Stimulated activated memory B cell treated with anti-CD40 and anti-IgM and Interleukin-4, amounts not matched to agents 10 μg/mL and 1 μg/mL and 100 μg/mL, for 72 hours (primary cell): ENCODE results near the gene SLC24A5.
A peak's percentile ranks its signal among the peaks of the same experiment; 100 is the strongest.

Source experiments
- ATAC-seq: fragments of 150-1000 bp; cut with Tn5 transposase; 2 replicates; pipeline ENCODE4 v1.10.0; 2021
- H3K27ac Mint-ChIP-seq: one replicate; pipeline ENCODE4 v1.8.0; 2022; ENCODE audit warnings: mild to moderate bottlenecking, mixed read lengths
- H3K27me3 Mint-ChIP-seq: one replicate; pipeline ENCODE4 v1.8.0; 2022; ENCODE audit warnings: mixed read lengths
- H3K36me3 Mint-ChIP-seq: one replicate; pipeline ENCODE4 v1.8.0; 2022; ENCODE audit warnings: mixed read lengths
- H3K4me1 Mint-ChIP-seq: one replicate; pipeline ENCODE4 v1.8.0; 2022; ENCODE audit warnings: mixed read lengths
- H3K4me3 Mint-ChIP-seq: one replicate; pipeline ENCODE4 v1.8.0; 2022; ENCODE audit warnings: mild to moderate bottlenecking, moderate library complexity, mixed read lengths
- H3K9me3 Mint-ChIP-seq: one replicate; pipeline ENCODE4 v1.8.0; 2022; ENCODE audit warnings: mixed read lengths

Gene SLC24A5

GRCh38 chr15:48147358-48147757 is 26.6 kb downstream of the SLC24A5 start:
- no peaks in the 10 kb centered on the region for H3K9me3 Mint-ChIP-seq
- peaks cover 41% of the 10 kb centered on the region for H3K36me3 Mint-ChIP-seq
- no peak overlapping the region for H3K4me3 Mint-ChIP-seq
- no peak overlapping the region for H3K27ac Mint-ChIP-seq
- H3K27me3 Mint-ChIP-seq: no peaks in the 10 kb centered on the region
- ATAC-seq: no peak
- H3K4me1 Mint-ChIP-seq: peaks cover 11% of the 10 kb centered on the region

GRCh38 chr15:48149858-48150257 is 29.1 kb downstream of the SLC24A5 start:
- peaks cover 41% of the 10 kb centered on the region for H3K36me3 Mint-ChIP-seq
- no peaks in the 10 kb centered on the region for H3K9me3 Mint-ChIP-seq
- no peak overlapping the region for H3K27ac Mint-ChIP-seq
- H3K4me1 Mint-ChIP-seq: peaks cover 9% of the 10 kb centered on the region
- H3K27me3 Mint-ChIP-seq: no peaks in the 10 kb centered on the region
- H3K4me3 Mint-ChIP-seq: no peak overlapping the region
- ATAC-seq: no peak

GRCh38 chr15:48153526-48153925 is 32.7 kb downstream of the SLC24A5 start:
- Mint-ChIP-seq H3K4me3 (no peak overlapping the region), H3K4me1 (no peaks in the 10 kb centered on the region), H3K27me3 (no peaks in the 10 kb centered on the region), H3K36me3 (peaks cover 43% of the 10 kb centered on the region), H3K9me3 (no peaks in the 10 kb centered on the region), H3K27ac (no peak overlapping the region)
- ATAC-seq: no peak

GRCh38 chr15:48168616-48169015 is 47.8 kb downstream of the SLC24A5 start:
- H3K9me3 Mint-ChIP-seq: peaks cover 5% of the 10 kb centered on the region
- no peak for ATAC-seq
- H3K36me3 Mint-ChIP-seq: peaks cover 46% of the 10 kb centered on the region
- no peak overlapping the region for H3K4me3 Mint-ChIP-seq
- H3K4me1 Mint-ChIP-seq: no peaks in the 10 kb centered on the region
- no peak overlapping the region for H3K27ac Mint-ChIP-seq
- H3K27me3 Mint-ChIP-seq: no peaks in the 10 kb centered on the region

GRCh38 chr15:48170981-48171380 is 50.2 kb downstream of the SLC24A5 start:
- Mint-ChIP-seq H3K4me1 (peaks cover 14% of the 10 kb centered on the region), H3K4me3 (no peak overlapping the region), H3K27me3 (no peaks in the 10 kb centered on the region), H3K9me3 (peaks cover 5% of the 10 kb centered on the region), H3K27ac (no peak overlapping the region), H3K36me3 (peaks cover 49% of the 10 kb centered on the region)
- ATAC-seq: no peak

GRCh38 chr15:48175126-48175525 is 54.3 kb downstream of the SLC24A5 start:
- H3K9me3 Mint-ChIP-seq: peaks cover 5% of the 10 kb centered on the region
- H3K4me1 Mint-ChIP-seq: peaks cover 30% of the 10 kb centered on the region
- no peak overlapping the region for H3K4me3 Mint-ChIP-seq
- H3K27me3 Mint-ChIP-seq: no peaks in the 10 kb centered on the region
- no peak for ATAC-seq
- peaks cover 27% of the 10 kb centered on the region for H3K36me3 Mint-ChIP-seq
- no peak overlapping the region for H3K27ac Mint-ChIP-seq

GRCh38 chr15:48176112-48176511 is 55.3 kb downstream of the SLC24A5 start:
- Mint-ChIP-seq H3K27me3 (no peaks in the 10 kb centered on the region), H3K27ac (no peak overlapping the region), H3K4me3 (no peak overlapping the region), H3K9me3 (peaks cover 5% of the 10 kb centered on the region), H3K36me3 (peaks cover 27% of the 10 kb centered on the region), H3K4me1 (peaks cover 30% of the 10 kb centered on the region)
- ATAC-seq: no peak

GRCh38 chr15:48176957-48177356 is 56.2 kb downstream of the SLC24A5 start:
- H3K9me3 Mint-ChIP-seq: peaks cover 5% of the 10 kb centered on the region
- H3K27me3 Mint-ChIP-seq: peaks cover 5% of the 10 kb centered on the region
- peak overlapping the region; percentile 85 for H3K27ac Mint-ChIP-seq
- H3K4me1 Mint-ChIP-seq: peaks cover 30% of the 10 kb centered on the region
- no peak for ATAC-seq
- H3K36me3 Mint-ChIP-seq: peaks cover 26% of the 10 kb centered on the region
- peak overlapping the region; percentile 82 for H3K4me3 Mint-ChIP-seq

GRCh38 chr15:48177383-48177765 is 56.6 kb downstream of the SLC24A5 start:
- Mint-ChIP-seq H3K27me3 (peaks cover 9% of the 10 kb centered on the region), H3K4me1 (peaks cover 30% of the 10 kb centered on the region), H3K9me3 (peaks cover 3% of the 10 kb centered on the region), H3K4me3 (peak overlapping the region; percentile 82), H3K36me3 (peaks cover 21% of the 10 kb centered on the region), H3K27ac (peak overlapping the region; percentile 85)
- peak; percentile 76 for ATAC-seq

- Mint-ChIP-seq H3K4me1 (peaks cover 30% of the 10 kb centered on the region), H3K27ac (peak within 1 kb of the TSS; percentile 85), H3K9me3 (no peaks in the 10 kb centered on the region), H3K36me3 (peaks cover 15% of the 10 kb centered on the region), H3K27me3 (peaks cover 10% of the 10 kb centered on the region), H3K4me3 (peak within 1 kb of the TSS; percentile 82)
- peak; percentile 88 for ATAC-seq
Observed at GRCh38 chr15:48177766-48178647, 57.2 kb downstream of the SLC24A5 start, which contains the start of gene MYEF2. Gene MYEF2 (minus strand): TSS chr15:48178295. CDS start chr15:48178237, 58 bp downstream.

GRCh38 chr15:48178648-48178931 is 57.8 kb downstream of the SLC24A5 start:
- peaks cover 10% of the 10 kb centered on the region for H3K27me3 Mint-ChIP-seq
- H3K9me3 Mint-ChIP-seq: no peaks in the 10 kb centered on the region
- no peak overlapping the region for H3K27ac Mint-ChIP-seq
- H3K36me3 Mint-ChIP-seq: peaks cover 10% of the 10 kb centered on the region
- H3K4me1 Mint-ChIP-seq: peaks cover 30% of the 10 kb centered on the region
- ATAC-seq: no peak
- H3K4me3 Mint-ChIP-seq: peak overlapping the region; percentile 50

- H3K27me3 Mint-ChIP-seq: peaks cover 19% of the 10 kb centered on the region
- no peak overlapping the region for H3K4me3 Mint-ChIP-seq
- no peaks in the 10 kb centered on the region for H3K9me3 Mint-ChIP-seq
- ATAC-seq: no peak
- no peaks in the 10 kb centered on the region for H3K4me1 Mint-ChIP-seq
- no peak overlapping the region for H3K27ac Mint-ChIP-seq
- H3K36me3 Mint-ChIP-seq: no peaks in the 10 kb centered on the region
Observed at GRCh38 chr15:48182749-48183148, 62.0 kb downstream of the SLC24A5 start.

- Mint-ChIP-seq H3K36me3 (no peaks in the 10 kb centered on the region), H3K9me3 (no peaks in the 10 kb centered on the region), H3K4me3 (no peak overlapping the region), H3K27me3 (peaks cover 22% of the 10 kb centered on the region), H3K4me1 (no peaks in the 10 kb centered on the region), H3K27ac (no peak overlapping the region)
- ATAC-seq: no peak
Observed at GRCh38 chr15:48185529-48185928, 64.7 kb downstream of the SLC24A5 start.

GRCh38 chr15:48186271-48186670 is 65.5 kb downstream of the SLC24A5 start:
- H3K36me3 Mint-ChIP-seq: no peaks in the 10 kb centered on the region
- no peaks in the 10 kb centered on the region for H3K9me3 Mint-ChIP-seq
- no peaks in the 10 kb centered on the region for H3K4me1 Mint-ChIP-seq
- no peak overlapping the region for H3K4me3 Mint-ChIP-seq
- ATAC-seq: no peak
- no peak overlapping the region for H3K27ac Mint-ChIP-seq
- peaks cover 30% of the 10 kb centered on the region for H3K27me3 Mint-ChIP-seq

- no peaks in the 10 kb centered on the region for H3K36me3 Mint-ChIP-seq
- H3K4me1 Mint-ChIP-seq: no peaks in the 10 kb centered on the region
- peak overlapping the region; percentile 37 for H3K4me3 Mint-ChIP-seq
- no peak overlapping the region for H3K27ac Mint-ChIP-seq
- H3K27me3 Mint-ChIP-seq: peaks cover 38% of the 10 kb centered on the region
- no peaks in the 10 kb centered on the region for H3K9me3 Mint-ChIP-seq
- no peak for ATAC-seq
Observed at GRCh38 chr15:48190932-48191573, 70.3 kb downstream of the SLC24A5 start.
